HEK293 (cell line): ENCODE data around the gene MYO15B.

ENCODE experiments used
- CTCF ChIA-PET: fragments of 350-600 bp; formaldehyde crosslinking; extraction: SDS; loops from one replicate; lab custom pipeline; 2021; ENCODE audit warnings: antibody characterized with exemption; lab: Yijun Ruan, JAX
- POLR2A ChIA-PET: fragments of 300-600 bp; formaldehyde crosslinking; extraction: SDS; loops from one replicate; lab custom pipeline; 2020; ENCODE audit warnings: antibody characterized with exemption, inconsistent platforms; lab: Yijun Ruan, JAX
- H3K27ac ChIP-seq: fragments of 200-500 bp; sonication (Bioruptor generic); 2 replicates; pipeline ENCODE4 v1.5.1; 2014; ENCODE audit warnings: low read depth, low read length, control low read depth, inconsistent platforms; ENCODE audit errors: extremely low read depth
- H3K36me3 ChIP-seq, 2 experiments: fragments of 200-500 bp in 1 of 2; sonication (Bioruptor generic) in 1 of 2; 1 replicate in 1 of 2; 2 replicates in 1 of 2; pipeline ENCODE4 v1.5.1; 2014 to 2017; ENCODE audit warnings: inconsistent platforms in 2 of 2, low read length in 2 of 2; ENCODE audit not compliant: control insufficient read depth in 2 of 2, insufficient read depth in 1 of 2
- H3K4me1 ChIP-seq: fragments of 200-500 bp; sonication (Bioruptor generic); 2 replicates; pipeline ENCODE4 v1.5.1; 2014; ENCODE audit warnings: mild to moderate bottlenecking, low read length, inconsistent platforms; ENCODE audit not compliant: control insufficient read depth, insufficient read depth
- H3K4me3 ChIP-seq: 2 replicates; pipeline ENCODE4 v1.5.1; 2011; ENCODE audit warnings: low read depth, mild to moderate bottlenecking, control low read depth, low read length, moderate library complexity
- H3K9me3 ChIP-seq: fragments of 200-500 bp; sonication (Bioruptor generic); 2 replicates; pipeline ENCODE4 v1.5.1; 2014; ENCODE audit warnings: low read depth, low read length, inconsistent platforms; ENCODE audit not compliant: control insufficient read depth, insufficient read depth
- GLIS1 ChIP-seq: fragments of 450-650 bp; formaldehyde crosslinking; IDR thresholded peaks from 2 replicates; pipeline ENCODE4 v1.5.1; 2016; ENCODE audit warnings: missing biosample characterization, missing genetic modification characterization
- MYNN ChIP-seq: fragments of 450-650 bp; formaldehyde crosslinking; IDR thresholded peaks from 2 replicates; pipeline ENCODE4 v1.5.1; 2016; ENCODE audit warnings: missing biosample characterization, missing genetic modification characterization, borderline replicate concordance
- ZBTB20 ChIP-seq: fragments of 450-650 bp; formaldehyde crosslinking; IDR thresholded peaks from 2 replicates; pipeline ENCODE4 v1.5.1; 2016; ENCODE audit warnings: missing biosample characterization, missing genetic modification characterization
- ZNF132 ChIP-seq: fragments of 450-650 bp; formaldehyde crosslinking; IDR thresholded peaks from 2 replicates; pipeline ENCODE4 v1.5.1; 2017; ENCODE audit warnings: missing biosample characterization, missing genetic modification characterization, borderline replicate concordance
- ZNF184 ChIP-seq: fragments of 450-650 bp; IDR thresholded peaks from 2 replicates; pipeline ENCODE4 v1.5.1; 2018; ENCODE audit warnings: missing biosample characterization, mild to moderate bottlenecking, missing genetic modification characterization
- ZNF221 ChIP-seq: fragments of 450-650 bp; formaldehyde crosslinking; IDR thresholded peaks from 2 replicates; pipeline ENCODE4 v1.5.1; 2017; ENCODE audit warnings: missing biosample characterization, missing genetic modification characterization, borderline replicate concordance
- ZNF239 ChIP-seq: fragments of 450-650 bp; formaldehyde crosslinking; IDR thresholded peaks from 2 replicates; pipeline ENCODE4 v1.5.1; 2016; ENCODE audit warnings: missing biosample characterization, missing genetic modification characterization
- ZNF366 ChIP-seq: fragments of 450-650 bp; formaldehyde crosslinking; conservative IDR thresholded peaks from 2 replicates; pipeline ENCODE4 v1.5.1; 2016; ENCODE audit warnings: missing biosample characterization, missing genetic modification characterization
- ZNF391 ChIP-seq: fragments of 450-650 bp; formaldehyde crosslinking; IDR thresholded peaks from 2 replicates; pipeline ENCODE4 v1.5.1; 2016; ENCODE audit warnings: low read depth, missing biosample characterization, missing genetic modification characterization, borderline replicate concordance
- ZNF416 ChIP-seq: fragments of 450-650 bp; formaldehyde crosslinking; IDR thresholded peaks from 2 replicates; pipeline ENCODE4 v1.5.1; 2016; ENCODE audit warnings: missing biosample characterization, missing genetic modification characterization
- ZNF433 ChIP-seq: fragments of 450-650 bp; formaldehyde crosslinking; IDR thresholded peaks from 2 replicates; pipeline ENCODE4 v1.5.1; 2016; ENCODE audit warnings: missing biosample characterization, missing genetic modification characterization, low read depth
- ZNF624 ChIP-seq: fragments of 450-650 bp; formaldehyde crosslinking; IDR thresholded peaks from 2 replicates; pipeline ENCODE4 v1.5.1; 2017; ENCODE audit warnings: missing biosample characterization, missing genetic modification characterization
- ZNF791 ChIP-seq: fragments of 450-650 bp; formaldehyde crosslinking; IDR thresholded peaks from 2 replicates; pipeline ENCODE4 v1.5.1; 2016; ENCODE audit warnings: missing biosample characterization, missing genetic modification characterization
- ZNF837 ChIP-seq: fragments of 450-650 bp; formaldehyde crosslinking; IDR thresholded peaks from 2 replicates; pipeline ENCODE4 v1.5.1; 2016; ENCODE audit warnings: missing biosample characterization, missing genetic modification characterization
- TF ChIP-seq, protein P1 (sequence below): fragments of 450-650 bp; formaldehyde crosslinking; IDR thresholded peaks from 2 replicates; pipeline ENCODE4 v1.5.1; 2017; ENCODE audit warnings: missing biosample characterization, missing genetic modification characterization
- TF ChIP-seq, protein P2 (sequence below): fragments of 450-650 bp; formaldehyde crosslinking; IDR thresholded peaks from 2 replicates; pipeline ENCODE4 v1.5.1; 2016; ENCODE audit warnings: missing biosample characterization, missing genetic modification characterization, low read depth
- TF ChIP-seq, protein P3 (sequence below): fragments of 450-650 bp; formaldehyde crosslinking; IDR thresholded peaks from 2 replicates; pipeline ENCODE4 v1.5.1; 2016; ENCODE audit warnings: missing biosample characterization, missing genetic modification characterization
- TF ChIP-seq, protein P4 (sequence below): fragments of 450-650 bp; formaldehyde crosslinking; IDR thresholded peaks from 2 replicates; pipeline ENCODE4 v1.5.1; 2017; ENCODE audit warnings: missing biosample characterization, missing genetic modification characterization

MYO15B gene

DNA sequence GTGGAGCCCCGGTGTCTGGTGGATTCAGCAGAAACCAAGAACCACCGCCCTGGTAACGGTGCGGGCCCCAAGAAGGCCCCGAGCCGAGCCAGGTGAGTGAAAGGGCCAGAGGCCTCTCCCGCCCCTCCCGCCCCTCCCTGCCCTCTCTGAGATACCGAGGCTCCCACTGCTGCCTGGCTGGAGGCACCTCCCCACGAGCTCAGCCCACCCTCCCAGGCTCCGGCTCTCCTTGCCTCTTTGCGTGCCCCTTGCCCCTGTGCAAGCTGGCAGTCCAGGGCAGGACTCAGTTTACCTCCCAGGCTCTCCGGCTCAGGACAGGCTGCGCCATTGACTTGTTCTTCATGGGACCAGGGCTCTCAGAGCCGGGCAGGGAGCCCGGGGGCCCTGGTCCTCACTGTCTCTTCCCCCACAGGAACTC lies 14.1 kb upstream of the MYO15B start:
- CTCF ChIA-PET: no interaction called here

DNA sequence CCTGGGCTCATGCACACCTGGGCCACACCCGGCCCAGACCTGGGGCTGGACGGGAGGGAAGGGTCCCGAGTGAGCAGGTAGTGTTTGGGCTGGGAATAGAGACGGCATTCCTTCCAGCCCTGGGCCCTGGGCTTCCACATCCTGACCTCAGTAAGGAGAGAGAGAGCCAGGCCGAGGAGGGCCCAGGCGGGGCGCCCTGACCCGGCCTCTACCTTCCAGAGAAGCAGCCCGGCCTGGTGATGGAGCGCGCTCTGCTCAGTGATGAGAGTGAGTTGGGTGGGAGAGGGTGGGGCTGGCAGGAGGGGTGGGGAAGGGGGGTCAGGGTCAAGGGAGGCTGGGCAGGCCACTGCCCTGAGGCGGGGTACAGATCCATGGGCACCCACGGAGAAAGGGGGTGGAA lies 13.6 kb upstream of the MYO15B start:
- TF ChIP-seq ZBTB20 (no peak), ZNF184 (tag by site-specific recombination) (no peak), GLIS1 (tag by site-specific recombination) (no peak), ZNF791 (tag by site-specific recombination) (no peak), ZNF433 (tag by site-specific recombination) (no peak), ZNF837 (tag by site-specific recombination) (no peak), ZNF391 (tag by site-specific recombination) (no peak), ZNF366 (tag by site-specific recombination) (no peak), ZNF416 (no peak), ZNF239 (tag by site-specific recombination) (no peak), ZNF624 (tag by site-specific recombination) (no peak), MYNN (tag by site-specific recombination) (no peak), ZNF132 (no peak), ZNF221 (no peak)
- TF ChIP-seq, protein P1, sequence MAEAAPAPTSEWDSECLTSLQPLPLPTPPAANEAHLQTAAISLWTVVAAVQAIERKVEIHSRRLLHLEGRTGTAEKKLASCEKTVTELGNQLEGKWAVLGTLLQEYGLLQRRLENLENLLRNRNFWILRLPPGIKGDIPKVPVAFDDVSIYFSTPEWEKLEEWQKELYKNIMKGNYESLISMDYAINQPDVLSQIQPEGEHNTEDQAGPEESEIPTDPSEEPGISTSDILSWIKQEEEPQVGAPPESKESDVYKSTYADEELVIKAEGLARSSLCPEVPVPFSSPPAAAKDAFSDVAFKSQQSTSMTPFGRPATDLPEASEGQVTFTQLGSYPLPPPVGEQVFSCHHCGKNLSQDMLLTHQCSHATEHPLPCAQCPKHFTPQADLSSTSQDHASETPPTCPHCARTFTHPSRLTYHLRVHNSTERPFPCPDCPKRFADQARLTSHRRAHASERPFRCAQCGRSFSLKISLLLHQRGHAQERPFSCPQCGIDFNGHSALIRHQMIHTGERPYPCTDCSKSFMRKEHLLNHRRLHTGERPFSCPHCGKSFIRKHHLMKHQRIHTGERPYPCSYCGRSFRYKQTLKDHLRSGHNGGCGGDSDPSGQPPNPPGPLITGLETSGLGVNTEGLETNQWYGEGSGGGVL (tag by site-specific recombination): no peak
- TF ChIP-seq, protein P2, sequence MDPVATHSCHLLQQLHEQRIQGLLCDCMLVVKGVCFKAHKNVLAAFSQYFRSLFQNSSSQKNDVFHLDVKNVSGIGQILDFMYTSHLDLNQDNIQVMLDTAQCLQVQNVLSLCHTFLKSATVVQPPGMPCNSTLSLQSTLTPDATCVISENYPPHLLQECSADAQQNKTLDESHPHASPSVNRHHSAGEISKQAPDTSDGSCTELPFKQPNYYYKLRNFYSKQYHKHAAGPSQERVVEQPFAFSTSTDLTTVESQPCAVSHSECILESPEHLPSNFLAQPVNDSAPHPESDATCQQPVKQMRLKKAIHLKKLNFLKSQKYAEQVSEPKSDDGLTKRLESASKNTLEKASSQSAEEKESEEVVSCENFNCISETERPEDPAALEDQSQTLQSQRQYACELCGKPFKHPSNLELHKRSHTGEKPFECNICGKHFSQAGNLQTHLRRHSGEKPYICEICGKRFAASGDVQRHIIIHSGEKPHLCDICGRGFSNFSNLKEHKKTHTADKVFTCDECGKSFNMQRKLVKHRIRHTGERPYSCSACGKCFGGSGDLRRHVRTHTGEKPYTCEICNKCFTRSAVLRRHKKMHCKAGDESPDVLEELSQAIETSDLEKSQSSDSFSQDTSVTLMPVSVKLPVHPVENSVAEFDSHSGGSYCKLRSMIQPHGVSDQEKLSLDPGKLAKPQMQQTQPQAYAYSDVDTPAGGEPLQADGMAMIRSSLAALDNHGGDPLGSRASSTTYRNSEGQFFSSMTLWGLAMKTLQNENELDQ (tag by site-specific recombination): no peak
- TF ChIP-seq, protein P3, sequence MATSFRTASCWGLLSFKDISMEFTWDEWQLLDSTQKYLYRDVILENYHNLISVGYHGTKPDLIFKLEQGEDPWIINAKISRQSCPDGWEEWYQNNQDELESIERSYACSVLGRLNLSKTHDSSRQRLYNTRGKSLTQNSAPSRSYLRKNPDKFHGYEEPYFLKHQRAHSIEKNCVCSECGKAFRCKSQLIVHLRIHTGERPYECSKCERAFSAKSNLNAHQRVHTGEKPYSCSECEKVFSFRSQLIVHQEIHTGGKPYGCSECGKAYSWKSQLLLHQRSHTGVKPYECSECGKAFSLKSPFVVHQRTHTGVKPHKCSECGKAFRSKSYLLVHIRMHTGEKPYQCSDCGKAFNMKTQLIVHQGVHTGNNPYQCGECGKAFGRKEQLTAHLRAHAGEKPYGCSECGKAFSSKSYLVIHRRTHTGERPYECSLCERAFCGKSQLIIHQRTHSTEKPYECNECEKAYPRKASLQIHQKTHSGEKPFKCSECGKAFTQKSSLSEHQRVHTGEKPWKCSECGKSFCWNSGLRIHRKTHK (tag by site-specific recombination): no peak
- Histone ChIP-seq H3K4me1 (no peaks in the 10 kb centered on the region; the same call in 1 of the 2 replicates), H3K36me3 (peaks cover 0 to 3% of the 10 kb centered on the region in 2 experiments; a peak in 1 of 3 replicates), H3K27ac (no peak overlapping the region), H3K9me3 (no peaks in the 10 kb centered on the region), H3K4me3 (no peak overlapping the region)
- ChIA-PET CTCF (interaction anchor here (0.7 kb wide), 1 partner anchor 52 kb away, joined by 3 read pairs; no protein-coding TSS in a partner anchor), POLR2A (no interaction called here)

More for the DNA sequence above, 14.1 kb upstream of the MYO15B start:
- Histone ChIP-seq H3K9me3 (no peaks in the 10 kb centered on the region), H3K4me3 (no peak overlapping the region), H3K27ac (no peak overlapping the region), H3K4me1 (no peaks in the 10 kb centered on the region), H3K36me3 (peaks cover 0 to 3% of the 10 kb centered on the region in 2 experiments; a peak in 1 of 3 replicates)
- POLR2A ChIA-PET: no interaction called here
- TF ChIP-seq, protein P4, sequence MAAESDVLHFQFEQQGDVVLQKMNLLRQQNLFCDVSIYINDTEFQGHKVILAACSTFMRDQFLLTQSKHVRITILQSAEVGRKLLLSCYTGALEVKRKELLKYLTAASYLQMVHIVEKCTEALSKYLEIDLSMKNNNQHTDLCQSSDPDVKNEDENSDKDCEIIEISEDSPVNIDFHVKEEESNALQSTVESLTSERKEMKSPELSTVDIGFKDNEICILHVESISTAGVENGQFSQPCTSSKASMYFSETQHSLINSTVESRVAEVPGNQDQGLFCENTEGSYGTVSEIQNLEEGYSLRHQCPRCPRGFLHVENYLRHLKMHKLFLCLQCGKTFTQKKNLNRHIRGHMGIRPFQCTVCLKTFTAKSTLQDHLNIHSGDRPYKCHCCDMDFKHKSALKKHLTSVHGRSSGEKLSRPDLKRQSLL (tag by site-specific recombination): no peak
